IMR-90 (cell line): Measurements from ENCODE around the gene CC2D2A. TPM values are rescaled to one million over a fixed set of nuclear protein-coding genes. Genes with fewer than 3 reads are reported as not detected.

Experiments used
- ATAC-seq: fragments of 200-7000 bp; cut with Tn5 transposase; 2 replicates; pipeline ENCODE4 v1.9.1; 2020; ENCODE audit warnings: low read depth, mild to moderate bottlenecking, moderate library complexity
- BruUV-seq: library from RNA; stranded (reverse); fragments of 400-500 nt; replicated peaks from 2 replicates; lab custom pipeline; 2021; lab: Mats Ljungman, UMichigan
- CTCF ChIA-PET: fragments of 300-600 bp; formaldehyde crosslinking; extraction: SDS; loops from one replicate; lab custom pipeline; 2021; ENCODE audit warnings: antibody characterized with exemption; lab: Yijun Ruan, JAX
- POLR2A ChIA-PET: fragments of 300-600 bp; sonication (Branson Sonifier 250); formaldehyde crosslinking; loops from one replicate; lab custom pipeline; 2022; ENCODE audit warnings: antibody characterized with exemption; ENCODE audit not compliant: unreplicated experiment; lab: Charles Lee
- DNase-seq: peaks from one replicate; pipeline ENCODE4 v3.0.0; 2013
- H2AFZ ChIP-seq: replicated peaks from 2 replicates; pipeline ENCODE3; 2013; ENCODE audit warnings: low read length, mild to moderate bottlenecking; ENCODE audit not compliant: poor library complexity
- H2AK5ac ChIP-seq: 2 replicates; pipeline ENCODE4 v1.6.1; 2013; ENCODE audit warnings: low read depth, low read length, inconsistent platforms
- H2AK9ac ChIP-seq: replicated peaks from 2 replicates; pipeline ENCODE3; 2013; ENCODE audit warnings: mild to moderate bottlenecking, low read depth, low read length, moderate library complexity; ENCODE audit not compliant: poor library complexity
- H2BK120ac ChIP-seq: 2 replicates; pipeline ENCODE4 v1.6.1; 2013; ENCODE audit warnings: low read depth, low read length, inconsistent platforms
- H2BK15ac ChIP-seq: 3 replicates; pipeline ENCODE4 v1.6.1; 2013; ENCODE audit warnings: low read depth, low read length, inconsistent platforms
- H2BK20ac ChIP-seq: 2 replicates; pipeline ENCODE4 v1.6.1; 2013; ENCODE audit warnings: low read depth, mild to moderate bottlenecking, inconsistent platforms, low read length, moderate library complexity
- H2BK5ac ChIP-seq: 2 replicates; pipeline ENCODE4 v1.6.1; 2013; ENCODE audit warnings: mild to moderate bottlenecking, low read depth, low read length, inconsistent platforms; ENCODE audit not compliant: poor library complexity, severe bottlenecking
- H3K14ac ChIP-seq: replicated peaks from 2 replicates; pipeline ENCODE4 v1.6.1; 2013; ENCODE audit warnings: low read depth, low read length, inconsistent platforms
- H3K18ac ChIP-seq: 2 replicates; pipeline ENCODE4 v1.6.1; 2013; ENCODE audit warnings: low read depth, low read length, control low read depth
- H3K23ac ChIP-seq: 2 replicates; pipeline ENCODE4 v1.6.1; 2013; ENCODE audit warnings: low read depth, low read length, inconsistent platforms
- H3K27ac ChIP-seq: 2 replicates; pipeline ENCODE4 v1.5.1; 2013; ENCODE audit warnings: mild to moderate bottlenecking, control low read depth, low read length; ENCODE audit not compliant: insufficient read depth
- H3K27me3 ChIP-seq: 2 replicates; pipeline ENCODE4 v1.6.1; 2013; ENCODE audit warnings: low read length; ENCODE audit not compliant: control insufficient read depth, insufficient read depth
- H3K36me3 ChIP-seq: 2 replicates; pipeline ENCODE4 v1.6.1; 2013; ENCODE audit warnings: low read length, mixed read lengths; ENCODE audit not compliant: control insufficient read depth, insufficient read depth
- H3K4ac ChIP-seq: 2 replicates; pipeline ENCODE4 v1.6.1; 2013; ENCODE audit warnings: low read depth, low read length, inconsistent platforms
- H3K4me1 ChIP-seq: 2 replicates; pipeline ENCODE4 v1.6.1; 2013; ENCODE audit warnings: low read length, mixed read lengths; ENCODE audit not compliant: control insufficient read depth, insufficient read depth
- H3K4me2 ChIP-seq: 2 replicates; pipeline ENCODE4 v1.6.1; 2013; ENCODE audit warnings: low read depth, mild to moderate bottlenecking, control low read depth, low read length, moderate library complexity
- H3K4me3 ChIP-seq: 2 replicates; pipeline ENCODE4 v1.5.1; 2013; ENCODE audit warnings: low read depth, mild to moderate bottlenecking, control low read depth, low read length, moderate library complexity; ENCODE audit not compliant: insufficient read depth
- H3K56ac ChIP-seq: 2 replicates; pipeline ENCODE4 v1.6.1; 2013; ENCODE audit warnings: low read length, inconsistent platforms; ENCODE audit not compliant: insufficient read depth; ENCODE audit errors: extremely low read depth
- H3K79me1 ChIP-seq, 2 experiments: 2 replicates each; pipeline ENCODE4 v1.6.1; 2013; ENCODE audit warnings: low read length in 2 of 2, inconsistent platforms in 1 of 2, low read depth in 1 of 2
- H3K9ac ChIP-seq: 2 replicates; pipeline ENCODE4 v1.6.1; 2013; ENCODE audit warnings: low read depth, low read length, control low read depth
- H3K9me1 ChIP-seq: 2 replicates; pipeline ENCODE4 v1.6.1; 2013; ENCODE audit warnings: low read length, inconsistent platforms; ENCODE audit not compliant: insufficient read depth
- H3K9me3 ChIP-seq: 2 replicates; pipeline ENCODE4 v1.6.1; 2013; ENCODE audit warnings: low read length; ENCODE audit not compliant: control insufficient read depth, insufficient read depth
- H4K20me1 ChIP-seq: 2 replicates; pipeline ENCODE4 v1.6.1; 2013; ENCODE audit warnings: low read length, inconsistent platforms; ENCODE audit not compliant: insufficient read depth
- H4K5ac ChIP-seq: 2 replicates; pipeline ENCODE4 v1.6.1; 2013; ENCODE audit warnings: mild to moderate bottlenecking, low read depth, low read length, control low read depth
- H4K8ac ChIP-seq, 2 experiments: 2 replicates each; pipeline ENCODE4 v1.6.1; 2013; ENCODE audit warnings: low read depth in 2 of 2, low read length in 2 of 2, control low read depth in 1 of 2, inconsistent platforms in 1 of 2
- H4K91ac ChIP-seq: 2 replicates; pipeline ENCODE4 v1.6.1; 2013; ENCODE audit warnings: low read depth, low read length, inconsistent platforms; ENCODE audit not compliant: insufficient read depth
- BHLHE40 ChIP-seq: fragments of 150-350 bp; IDR thresholded peaks from 2 replicates; pipeline ENCODE4 v1.6.1; 2016; ENCODE audit warnings: mild to moderate bottlenecking, low read depth, low read length
- FOS ChIP-seq: fragments of 150-350 bp; IDR thresholded peaks from 2 replicates; pipeline ENCODE4 v1.6.1; 2016; ENCODE audit warnings: low read depth, low read length
- MAFK ChIP-seq: IDR thresholded peaks from 2 replicates; pipeline ENCODE4 v1.6.1; 2012; ENCODE audit warnings: low read depth, low read length, improper control_type of control experiment
- MAZ ChIP-seq: IDR thresholded peaks from 2 replicates; pipeline ENCODE4 v1.6.1; 2012; ENCODE audit warnings: low read depth, mild to moderate bottlenecking, low read length, improper control_type of control experiment, moderate library complexity, borderline replicate concordance
- MXI1 ChIP-seq: IDR thresholded peaks from 2 replicates; pipeline ENCODE4 v1.6.1; 2012; ENCODE audit warnings: low read depth, mild to moderate bottlenecking, low read length, moderate library complexity, borderline replicate concordance
- NFE2L2 ChIP-seq: fragments of 150-350 bp; IDR thresholded peaks from 2 replicates; pipeline ENCODE4 v1.6.1; 2016; ENCODE audit warnings: low read depth, mild to moderate bottlenecking, low read length
- POLR2A ChIP-seq: IDR thresholded peaks from 2 replicates; pipeline ENCODE4 v1.6.1; 2012; ENCODE audit warnings: mild to moderate bottlenecking, low read depth, low read length
- RAD21 ChIP-seq: IDR thresholded peaks from 2 replicates; pipeline ENCODE4 v1.6.1; 2012; ENCODE audit warnings: low read length, improper control_type of control experiment
- RCOR1 ChIP-seq: IDR thresholded peaks from 2 replicates; pipeline ENCODE4 v1.6.1; 2012; ENCODE audit warnings: mild to moderate bottlenecking, low read length, improper control_type of control experiment; ENCODE audit not compliant: insufficient replicate concordance
- SMC3 ChIP-seq: fragments of 150-350 bp; IDR thresholded peaks from 2 replicates; pipeline ENCODE4 v1.6.1; 2016; ENCODE audit warnings: low read depth, mild to moderate bottlenecking, antibody characterized with exemption, low read length, moderate library complexity
- WGBS, 2 experiments: methylation state at CpG; one replicate each; pipeline versions ENCODE4 v1.1.5 to v1.1.7; 2013; ENCODE audit warnings: missing lambda C conversion rate in 2 of 2; ENCODE audit not compliant: insufficient read length in 1 of 2; ENCODE audit errors: extremely low coverage in 2 of 2; 5-methylcytosine and 5-hydroxymethylcytosine counted together
- dilution Hi-C: fragments of 300-500 bp; cut with HindIII; formaldehyde crosslinking; loops from one replicate; pipeline ENCODE4 v1.14.3; 2018; ENCODE audit warnings: low sequenced_read_pairs; ENCODE audit not compliant: unreplicated experiment
- in situ Hi-C: fragments of 300-500 bp; cut with MboI; formaldehyde crosslinking; loops from 3 replicates; pipeline ENCODE4 v1.14.3; 2019; ENCODE audit warnings: low sequenced_read_pairs, inconsistent platforms, mixed read lengths
- intact Hi-C: fragments of 100-400 bp; cut with micrococcal nuclease; formaldehyde crosslinking; loops from 2 replicates; pipeline ENCODE4 v1.10.0; 2022
- polyA plus RNA-seq, 3 experiments: library from polyadenylated mRNA; depleted of rRNA; stranded (reverse); fragments of >200 nt; gene quantifications; 2 replicates each; pipeline ENCODE4 v1.2.3, GENCODE V29; 2012; ENCODE audit warnings: low replicate concordance in 1 of 3
- total RNA-seq: library from RNA; depleted of rRNA; stranded (reverse); fragments of >200 nt; gene quantifications from 2 replicates; pipeline ENCODE4 v1.2.3, GENCODE V29; 2012
- TF ChIP-seq, protein P1 (sequence below): conservative IDR thresholded peaks from 2 replicates; pipeline ENCODE4 v1.5.1; 2012; ENCODE audit warnings: mild to moderate bottlenecking, low read depth, low read length, improper control_type of control experiment
- TF ChIP-seq, protein P2 (sequence below): fragments of 150-350 bp; IDR thresholded peaks from 2 replicates; pipeline ENCODE4 v1.6.1; 2016; ENCODE audit warnings: low read depth, mild to moderate bottlenecking, low read length, moderate library complexity, borderline replicate concordance

The CC2D2A gene
- total and polyA plus RNA-seq, 2 of the 4 experiments (the other 2 are of a cell fraction), result 20.8 to 26.3 TPM

DNA sequence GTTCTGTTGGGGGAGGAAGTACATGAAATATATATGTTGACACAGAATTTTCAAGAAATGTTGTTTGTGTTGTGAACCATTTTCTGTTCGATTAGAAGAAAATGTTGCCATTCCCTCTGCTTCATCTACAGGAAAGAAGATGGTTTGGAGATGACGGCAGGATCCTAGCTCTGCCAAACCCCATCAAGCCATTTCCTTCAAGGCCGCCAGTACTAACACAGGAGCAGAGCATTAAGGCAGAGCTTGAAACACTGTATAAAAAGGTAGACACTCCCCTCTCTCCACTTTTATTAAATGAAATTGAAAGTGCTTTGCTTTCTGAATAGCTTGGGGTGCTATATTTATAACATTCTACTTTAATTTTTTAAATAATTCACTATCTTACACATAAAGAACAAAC is 46.8 kb downstream of the CC2D2A start:
- dilution Hi-C loops (no loop called here), in situ Hi-C loops (no loop called here), intact Hi-C loops (no loop called here)
- Histone ChIP-seq H3K4me3 (no peak overlapping the region), H3K23ac (no peak overlapping the region), H2BK20ac (no peak overlapping the region), H4K5ac (no peak overlapping the region), H3K36me3 (peaks cover 23% of the 10 kb centered on the region), H3K14ac (no peak overlapping the region), H2AFZ (no peak overlapping the region), H3K79me1 (no peaks in the 10 kb centered on the region), H3K27ac (no peak overlapping the region), H3K4me2 (no peak overlapping the region), H3K9me3 (no peaks in the 10 kb centered on the region), H3K4me1 (peaks cover 2% of the 10 kb centered on the region; the same call in 1 of the 2 replicates), H4K20me1 (no peaks in the 10 kb centered on the region), H4K91ac (no peak overlapping the region), H2AK5ac (no peak overlapping the region), H2BK5ac (no peak overlapping the region), H3K9me1 (no peaks in the 10 kb centered on the region; the same call in 1 of the 2 replicates), H2AK9ac (no peak overlapping the region), H3K9ac (no peak overlapping the region), H2BK120ac (no peak overlapping the region), H3K4ac (no peak overlapping the region), H4K8ac (no peak overlapping the region), H2BK15ac (no peak overlapping the region), H3K56ac (no peak overlapping the region), H3K18ac (no peak overlapping the region), H3K27me3 (no peaks in the 10 kb centered on the region)
- CTCF ChIA-PET, result interaction anchor here (0.6 to 1.1 kb wide), 2 partner anchors 12 to 46 kb away, joined by 3 read pairs; no protein-coding TSS in a partner anchor
- WGBS, 2 experiments, result no CpG with 5 or more reads among the region's 3 CpGs
- no peak for TF ChIP-seq NFE2L2
- TF ChIP-seq, protein P1, sequence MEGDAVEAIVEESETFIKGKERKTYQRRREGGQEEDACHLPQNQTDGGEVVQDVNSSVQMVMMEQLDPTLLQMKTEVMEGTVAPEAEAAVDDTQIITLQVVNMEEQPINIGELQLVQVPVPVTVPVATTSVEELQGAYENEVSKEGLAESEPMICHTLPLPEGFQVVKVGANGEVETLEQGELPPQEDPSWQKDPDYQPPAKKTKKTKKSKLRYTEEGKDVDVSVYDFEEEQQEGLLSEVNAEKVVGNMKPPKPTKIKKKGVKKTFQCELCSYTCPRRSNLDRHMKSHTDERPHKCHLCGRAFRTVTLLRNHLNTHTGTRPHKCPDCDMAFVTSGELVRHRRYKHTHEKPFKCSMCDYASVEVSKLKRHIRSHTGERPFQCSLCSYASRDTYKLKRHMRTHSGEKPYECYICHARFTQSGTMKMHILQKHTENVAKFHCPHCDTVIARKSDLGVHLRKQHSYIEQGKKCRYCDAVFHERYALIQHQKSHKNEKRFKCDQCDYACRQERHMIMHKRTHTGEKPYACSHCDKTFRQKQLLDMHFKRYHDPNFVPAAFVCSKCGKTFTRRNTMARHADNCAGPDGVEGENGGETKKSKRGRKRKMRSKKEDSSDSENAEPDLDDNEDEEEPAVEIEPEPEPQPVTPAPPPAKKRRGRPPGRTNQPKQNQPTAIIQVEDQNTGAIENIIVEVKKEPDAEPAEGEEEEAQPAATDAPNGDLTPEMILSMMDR, result no peak
- TF ChIP-seq MAZ, result no peak
- TF ChIP-seq FOS, result no peak
- TF ChIP-seq MXI1, result no peak
- no peak for TF ChIP-seq RCOR1
- no peak for TF ChIP-seq RAD21
- TF ChIP-seq, protein P2, sequence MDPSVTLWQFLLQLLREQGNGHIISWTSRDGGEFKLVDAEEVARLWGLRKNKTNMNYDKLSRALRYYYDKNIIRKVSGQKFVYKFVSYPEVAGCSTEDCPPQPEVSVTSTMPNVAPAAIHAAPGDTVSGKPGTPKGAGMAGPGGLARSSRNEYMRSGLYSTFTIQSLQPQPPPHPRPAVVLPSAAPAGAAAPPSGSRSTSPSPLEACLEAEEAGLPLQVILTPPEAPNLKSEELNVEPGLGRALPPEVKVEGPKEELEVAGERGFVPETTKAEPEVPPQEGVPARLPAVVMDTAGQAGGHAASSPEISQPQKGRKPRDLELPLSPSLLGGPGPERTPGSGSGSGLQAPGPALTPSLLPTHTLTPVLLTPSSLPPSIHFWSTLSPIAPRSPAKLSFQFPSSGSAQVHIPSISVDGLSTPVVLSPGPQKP, result no peak
- TF ChIP-seq SMC3, result no peak
- no peak for TF ChIP-seq POLR2A
- TF ChIP-seq BHLHE40, result no peak
- TF ChIP-seq MAFK, result no peak
- POLR2A ChIA-PET, result no interaction called here
- no peak for DNase-seq
- ATAC-seq, result no peak
- no TSS peak for BruUV-seq
